Neural cell (in vitro differentiated cells): ENCODE measurements around the gene IL17A. TPM values are rescaled to one million over a fixed set of nuclear protein-coding genes. Genes with fewer than 3 reads are reported as not detected.

ENCODE experiments used
- H2AFZ ChIP-seq: fragments of 200-600, 300-800 bp; sonication (generic), shearing (Covaris generic); 2 replicates; pipeline ENCODE4 v1.6.0; 2014; ENCODE audit warnings: low read depth, mild to moderate bottlenecking, antibody characterized with exemption, low read length, moderate library complexity
- H3F3A ChIP-seq: fragments of 200-600 bp; shearing (Covaris generic); 2 replicates; pipeline ENCODE4 v1.6.1; 2016; ENCODE audit warnings: mild to moderate bottlenecking, moderate library complexity, mixed read lengths, antibody characterized with exemption, low read length; ENCODE audit not compliant: insufficient read depth, poor library complexity, severe bottlenecking
- H3K27ac ChIP-seq: fragments of 200-600, 300-800 bp; sonication (generic), shearing (Covaris generic); 2 replicates; pipeline ENCODE4 v1.5.1; 2014; ENCODE audit warnings: mild to moderate bottlenecking, low read length, moderate library complexity
- H3K27me3 ChIP-seq: fragments of 300-800, 200-600 bp; sonication (generic), shearing (Covaris generic); 2 replicates; pipeline ENCODE4 v1.6.0; 2014; ENCODE audit warnings: mild to moderate bottlenecking, low read depth, low read length, moderate library complexity; ENCODE audit not compliant: insufficient read depth
- H3K36me3 ChIP-seq: fragments of 300-800, 200-600 bp; sonication (generic), shearing (Covaris generic); 2 replicates; pipeline ENCODE4 v1.5.1; 2014; ENCODE audit warnings: mild to moderate bottlenecking, antibody characterized with exemption, low read length, moderate library complexity; ENCODE audit not compliant: insufficient read depth
- H3K4me2 ChIP-seq: fragments of 300-800, 200-600 bp; sonication (generic), shearing (Covaris generic); 2 replicates; pipeline ENCODE4 v1.6.0; 2014; ENCODE audit warnings: mild to moderate bottlenecking, low read length
- H3K4me3 ChIP-seq: fragments of 300-800, 200-600 bp; sonication (generic), shearing (Covaris generic); 2 replicates; pipeline ENCODE4 v1.5.1; 2014; ENCODE audit warnings: mild to moderate bottlenecking, low read length, moderate library complexity
- H3K79me2 ChIP-seq: fragments of 200-600 bp; shearing (Covaris generic); replicated peaks from 2 replicates; pipeline ENCODE4 v1.6.0; 2014; ENCODE audit warnings: mild to moderate bottlenecking, low read length, moderate library complexity; ENCODE audit not compliant: insufficient read depth
- H3K9ac ChIP-seq: fragments of 300-800, 200-600 bp; sonication (generic), shearing (Covaris generic); 2 replicates; pipeline ENCODE4 v1.6.1; 2016; ENCODE audit warnings: mild to moderate bottlenecking, low read length, mixed read lengths
- H3K9me2 ChIP-seq: fragments of 200-600 bp; shearing (Covaris generic); 2 replicates; pipeline ENCODE4 v1.6.1; 2016; ENCODE audit warnings: mild to moderate bottlenecking, low read length, mixed read lengths; ENCODE audit not compliant: insufficient read depth
- H3K9me3 ChIP-seq: fragments of 200-600, 300-800 bp; sonication (generic), shearing (Covaris generic); 2 replicates; pipeline ENCODE4 v1.6.1; 2016; ENCODE audit warnings: mild to moderate bottlenecking, mixed run types, low read length, moderate library complexity, mixed read lengths
- H4K20me1 ChIP-seq: fragments of 200-600 bp; shearing (Covaris generic); 2 replicates; pipeline ENCODE4 v1.6.1; 2016; ENCODE audit warnings: mild to moderate bottlenecking, mixed run types; ENCODE audit not compliant: insufficient read depth
- CTCF ChIP-seq: fragments of 450-650 bp; IDR thresholded peaks from 2 replicates; pipeline ENCODE4 v1.5.1; 2014; ENCODE audit warnings: antibody characterized with exemption, mild to moderate bottlenecking, moderate library complexity; ENCODE audit not compliant: poor library complexity, severe bottlenecking
- EP300 ChIP-seq: fragments of 450-650 bp; conservative IDR thresholded peaks from 2 replicates; pipeline ENCODE4 v1.6.1; 2014; ENCODE audit warnings: antibody characterized with exemption, mild to moderate bottlenecking, moderate library complexity; ENCODE audit not compliant: poor library complexity, severe bottlenecking
- EZH2 ChIP-seq: fragments of 200-600, 300-800 bp; shearing (Covaris generic), sonication (generic); IDR thresholded peaks from 2 replicates; pipeline ENCODE4 v1.6.1; 2014; ENCODE audit warnings: antibody characterized with exemption, low read length, borderline replicate concordance, mild to moderate bottlenecking; ENCODE audit not compliant: insufficient read depth, poor library complexity, severe bottlenecking
- MXI1 ChIP-seq: fragments of 450-650 bp; conservative IDR thresholded peaks from 2 replicates; pipeline ENCODE4 v1.6.1; 2014; ENCODE audit warnings: antibody characterized with exemption, mild to moderate bottlenecking; ENCODE audit not compliant: poor library complexity, severe bottlenecking
- POLR2AphosphoS5 ChIP-seq: IDR thresholded peaks from 2 replicates; pipeline ENCODE4 v1.6.1; 2012
- RAD21 ChIP-seq: fragments of 450-650 bp; conservative IDR thresholded peaks from 2 replicates; pipeline ENCODE4 v1.6.1; 2014; ENCODE audit warnings: antibody characterized with exemption, mild to moderate bottlenecking, moderate library complexity
- SMC3 ChIP-seq: fragments of 450-650 bp; conservative IDR thresholded peaks from 2 replicates; pipeline ENCODE4 v1.6.1; 2014; ENCODE audit warnings: antibody characterized with exemption, mild to moderate bottlenecking, moderate library complexity; ENCODE audit not compliant: poor library complexity
- TAF1 ChIP-seq: IDR thresholded peaks from 2 replicates; pipeline ENCODE4 v1.6.1; 2012; ENCODE audit warnings: low read depth
- polyA plus RNA-seq: library from polyadenylated mRNA; depleted of rRNA; stranded (reverse); fragments of >200 nt; gene quantifications from 2 replicates; pipeline ENCODE4 v1.2.3, GENCODE V29; 2014
- small RNA-seq, 3 experiments: library from RNA; depleted of rRNA; stranded (forward); fragments of <200 nt; gene quantifications; one replicate each; pipeline ENCODE3, GENCODE V24; 2012
- TF ChIP-seq, protein P1 (sequence below): IDR thresholded peaks from 2 replicates; pipeline ENCODE4 v1.6.1; 2012; ENCODE audit warnings: borderline replicate concordance

The IL17A gene
- polyA plus RNA-seq, 1 donor from 2014 or later = not detected

- H3K27ac ChIP-seq = no peak overlapping the region
- H3K79me2 ChIP-seq = no peaks in the 10 kb centered on the region
- no peaks in the 10 kb centered on the region for H3F3A ChIP-seq
- no peaks in the 10 kb centered on the region for H3K9me3 ChIP-seq
- no peak overlapping the region for H2AFZ ChIP-seq
- no peak overlapping the region for H3K4me3 ChIP-seq
- H4K20me1 ChIP-seq = no peaks in the 10 kb centered on the region
- H3K4me2 ChIP-seq = no peak overlapping the region
- no peaks in the 10 kb centered on the region for H3K27me3 ChIP-seq
- TF ChIP-seq POLR2AphosphoS5 (no peak), EP300 (no peak), SMC3 (peak; percentile 30), MXI1 (no peak), CTCF (peak; percentile 44), EZH2 (no peak), TAF1 (no peak), RAD21 (peak; percentile 44)
- TF ChIP-seq, protein P1, sequence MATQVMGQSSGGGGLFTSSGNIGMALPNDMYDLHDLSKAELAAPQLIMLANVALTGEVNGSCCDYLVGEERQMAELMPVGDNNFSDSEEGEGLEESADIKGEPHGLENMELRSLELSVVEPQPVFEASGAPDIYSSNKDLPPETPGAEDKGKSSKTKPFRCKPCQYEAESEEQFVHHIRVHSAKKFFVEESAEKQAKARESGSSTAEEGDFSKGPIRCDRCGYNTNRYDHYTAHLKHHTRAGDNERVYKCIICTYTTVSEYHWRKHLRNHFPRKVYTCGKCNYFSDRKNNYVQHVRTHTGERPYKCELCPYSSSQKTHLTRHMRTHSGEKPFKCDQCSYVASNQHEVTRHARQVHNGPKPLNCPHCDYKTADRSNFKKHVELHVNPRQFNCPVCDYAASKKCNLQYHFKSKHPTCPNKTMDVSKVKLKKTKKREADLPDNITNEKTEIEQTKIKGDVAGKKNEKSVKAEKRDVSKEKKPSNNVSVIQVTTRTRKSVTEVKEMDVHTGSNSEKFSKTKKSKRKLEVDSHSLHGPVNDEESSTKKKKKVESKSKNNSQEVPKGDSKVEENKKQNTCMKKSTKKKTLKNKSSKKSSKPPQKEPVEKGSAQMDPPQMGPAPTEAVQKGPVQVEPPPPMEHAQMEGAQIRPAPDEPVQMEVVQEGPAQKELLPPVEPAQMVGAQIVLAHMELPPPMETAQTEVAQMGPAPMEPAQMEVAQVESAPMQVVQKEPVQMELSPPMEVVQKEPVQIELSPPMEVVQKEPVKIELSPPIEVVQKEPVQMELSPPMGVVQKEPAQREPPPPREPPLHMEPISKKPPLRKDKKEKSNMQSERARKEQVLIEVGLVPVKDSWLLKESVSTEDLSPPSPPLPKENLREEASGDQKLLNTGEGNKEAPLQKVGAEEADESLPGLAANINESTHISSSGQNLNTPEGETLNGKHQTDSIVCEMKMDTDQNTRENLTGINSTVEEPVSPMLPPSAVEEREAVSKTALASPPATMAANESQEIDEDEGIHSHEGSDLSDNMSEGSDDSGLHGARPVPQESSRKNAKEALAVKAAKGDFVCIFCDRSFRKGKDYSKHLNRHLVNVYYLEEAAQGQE = no peak
- H3K9me2 ChIP-seq = no peaks in the 10 kb centered on the region
- H3K9ac ChIP-seq = no peak overlapping the region
- H3K36me3 ChIP-seq = no peaks in the 10 kb centered on the region
Observed at GRCh38 chr6:52233975-52234823, 48.0 kb downstream of the IL17A start.

Small RNA genes lying within 50 kb of the gene (small RNA-seq; reads per million reads assigned to genes)
- gene MIR133B = 0 to 1.3 (median 0) reads per million in 3 experiments
- 0 to 0.13 (median 0) reads per million in 3 experiments for gene MIR206

Other genes with a start within 250 kb of the IL17A start
- not detected in 2 replicates for gene PKHD1, start 98.8 kb upstream of the IL17A start, polyA plus RNA-seq
- gene IL17F, start 58.1 kb downstream of the IL17A start, polyA plus RNA-seq = not detected in 2 replicates
- 8.6 and 8.8 TPM in 2 replicates for gene MCM3, start 98.4 kb downstream of the IL17A start, polyA plus RNA-seq
- 1.8 TPM in 2 replicates for gene PAQR8, start 175.8 kb downstream of the IL17A start, polyA plus RNA-seq
- gene EFHC1, start 234.0 kb downstream of the IL17A start, polyA plus RNA-seq = 173 and 234 TPM in 2 replicates